Subcutaneous abdominal adipose tissue (tissue), 5 donors: ENCODE results near the gene ACSM3.
"Not testable (repeated sequence)": the region's sequence is repeated elsewhere in the genome, so short reads cannot be mapped to it uniquely, and the experiment has no call there.

ENCODE experiments used
- H3K27ac ChIP-seq: one replicate; pipeline ENCODE4 v1.7.0; 2013; ENCODE audit warnings: low read depth, mild to moderate bottlenecking, inconsistent platforms, low read length, moderate library complexity
- H3K27me3 ChIP-seq, 5 donors: one replicate each; pipeline ENCODE4 v1.7.0; 2013; ENCODE audit warnings: low read length in 5 of 5, inconsistent platforms in 1 of 5; ENCODE audit not compliant: control insufficient read depth in 5 of 5, insufficient read depth in 4 of 5
- H3K36me3 ChIP-seq, 5 donors: one replicate each; pipeline ENCODE4 v1.7.0; 2013; ENCODE audit warnings: low read length in 5 of 5; ENCODE audit not compliant: control insufficient read depth in 5 of 5, insufficient read depth in 5 of 5
- H3K4me1 ChIP-seq, 5 donors: one replicate each; pipeline ENCODE4 v1.7.0; 2013; ENCODE audit warnings: low read length in 5 of 5, mild to moderate bottlenecking in 3 of 5, moderate library complexity in 1 of 5; ENCODE audit not compliant: control insufficient read depth in 5 of 5, insufficient read depth in 5 of 5
- H3K4me3 ChIP-seq, 5 donors: one replicate each; pipeline ENCODE4 v1.7.0; 2013; ENCODE audit warnings: low read length in 5 of 5, low read depth in 1 of 5
- H3K9ac ChIP-seq, 5 donors: one replicate each; pipeline ENCODE4 v1.7.0; 2013; ENCODE audit warnings: low read length in 5 of 5, mild to moderate bottlenecking in 4 of 5, moderate library complexity in 3 of 5
- H3K9me3 ChIP-seq, 5 donors: one replicate each; pipeline ENCODE4 v1.7.0; 2013; ENCODE audit warnings: low read length in 5 of 5; ENCODE audit not compliant: control insufficient read depth in 5 of 5
- donor health status: healthy.
- donor health status: healthy.
- donor health status: healthy.
- donor health status: healthy.
- donor health status: healthy.

The ACSM3 gene

DNA sequence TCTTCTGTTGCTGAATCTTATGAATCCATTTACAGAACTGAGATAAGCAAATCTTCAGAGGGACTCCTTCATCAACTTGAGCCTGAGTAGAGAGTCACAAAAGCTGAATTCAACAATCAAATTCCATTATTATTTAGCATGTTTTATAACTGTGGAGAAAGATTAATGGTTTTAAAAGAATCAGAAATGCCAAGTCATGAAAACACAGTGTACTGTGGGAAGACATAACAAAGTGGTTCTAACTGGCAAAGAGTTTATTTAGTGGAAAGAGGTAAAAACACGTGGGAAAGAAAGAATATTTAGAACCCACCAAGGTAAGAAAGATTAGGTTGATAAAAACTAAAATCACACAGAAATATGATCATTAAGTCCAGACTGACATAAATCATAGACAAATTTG, 37.5 kb downstream of the ACSM3 start:
- H3K9ac ChIP-seq: no peak overlapping the region
- no peak overlapping the region for H3K4me3 ChIP-seq
- H3K4me1 ChIP-seq: peaks cover 0 to 11% (median 10%) of the 10 kb centered on the region in 5 donors
- H3K36me3 ChIP-seq: peaks cover 9 to 29% (median 19%) of the 10 kb centered on the region in 5 donors
- H3K27ac ChIP-seq: no peak overlapping the region
- H3K9me3 ChIP-seq: no peaks in the 10 kb centered on the region
- H3K27me3 ChIP-seq: no peaks in the 10 kb centered on the region

DNA sequence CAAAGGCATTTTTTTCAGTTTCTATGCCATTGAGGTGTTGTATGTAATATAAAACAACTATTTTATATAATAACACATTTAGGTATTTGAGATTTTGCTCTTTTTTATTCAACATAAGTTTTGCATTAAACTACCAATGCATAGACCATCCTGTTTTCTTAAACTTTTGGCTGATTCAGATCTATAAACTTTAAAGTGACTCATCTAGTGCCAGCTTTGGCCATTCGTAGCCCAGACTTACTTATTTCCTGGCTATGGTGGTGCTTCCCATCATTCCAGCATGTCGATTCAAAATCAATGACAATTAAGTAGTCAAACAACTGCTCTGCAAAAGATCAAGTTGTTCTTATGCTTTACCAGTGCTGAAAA, 39.4 kb downstream of the ACSM3 start:
- Histone ChIP-seq H3K4me1 (peaks cover 0 to 24% (median 18%) of the 10 kb centered on the region in 5 donors), H3K27ac (no peak overlapping the region), H3K36me3 (peaks cover 3 to 16% (median 10%) of the 10 kb centered on the region in 5 donors), H3K9me3 (no peaks in the 10 kb centered on the region), H3K27me3 (no peaks in the 10 kb centered on the region), H3K4me3 (no peak overlapping the region), H3K9ac (no peak overlapping the region)

DNA sequence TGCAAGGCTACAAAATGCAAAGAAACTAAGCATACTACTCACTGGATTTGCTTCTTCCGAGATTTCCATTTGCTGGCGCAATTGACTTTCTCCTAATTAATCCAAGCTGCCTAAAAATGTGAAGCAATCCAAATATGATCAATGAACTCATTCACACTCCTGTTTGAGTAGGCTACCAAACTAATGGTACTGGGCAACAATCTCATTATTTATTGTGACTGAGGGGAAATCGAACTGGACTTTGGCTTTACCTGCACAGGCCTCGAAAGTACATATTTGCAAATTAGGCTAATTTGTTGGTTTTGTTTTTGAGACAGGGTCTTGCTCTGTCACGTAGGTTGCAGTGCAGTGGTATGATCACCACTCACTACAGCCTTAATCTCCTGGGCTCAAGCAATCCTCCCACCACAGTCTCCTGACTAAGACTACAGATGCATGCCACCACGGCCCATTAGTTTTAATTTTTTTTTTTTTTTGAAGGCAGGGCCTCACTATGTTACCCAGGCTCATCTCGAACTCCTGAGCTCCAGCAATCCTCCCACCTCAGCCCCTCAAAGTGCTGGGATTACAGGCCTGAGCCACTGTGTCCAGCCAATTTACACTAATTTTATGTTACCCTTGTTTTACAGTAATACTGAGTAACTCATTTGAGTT, 39.9 kb downstream of the ACSM3 start:
- Histone ChIP-seq H3K9me3 (no peaks in the 10 kb centered on the region), H3K36me3 (peaks cover 0 to 13% (median 5%) of the 10 kb centered on the region in 5 donors), H3K27ac (no peak overlapping the region), H3K4me1 (peaks cover 0 to 24% (median 18%) of the 10 kb centered on the region in 5 donors), H3K9ac (no peak overlapping the region), H3K4me3 (no peak overlapping the region), H3K27me3 (no peaks in the 10 kb centered on the region)

DNA sequence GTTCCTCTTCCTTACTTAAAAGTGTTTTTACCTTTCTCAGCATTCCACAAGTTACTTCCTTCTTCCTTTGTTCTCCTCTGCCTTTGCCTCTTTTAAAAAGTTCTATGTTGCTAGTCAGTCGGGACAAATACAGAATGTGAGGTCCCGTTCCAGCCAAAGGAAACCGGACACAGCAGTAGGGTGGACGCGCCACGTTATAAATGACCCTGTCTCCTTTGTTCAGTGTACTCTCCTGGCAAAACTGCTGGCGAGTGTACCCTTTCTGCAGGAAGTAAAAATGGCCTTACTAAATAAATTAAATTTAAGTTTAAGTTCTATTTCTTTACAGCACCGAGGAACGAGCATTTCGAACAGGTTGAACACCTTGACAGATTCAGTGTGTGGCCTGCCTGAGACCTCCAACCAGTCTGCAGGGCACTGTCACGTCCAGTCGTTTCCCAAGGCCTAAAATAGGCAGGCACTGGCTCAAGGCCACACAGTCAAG, 41.9 kb downstream of the ACSM3 start:
- H3K27ac ChIP-seq: peak overlapping the region; percentile 94
- not testable (repeated sequence) for H3K36me3 ChIP-seq, H3K9me3 ChIP-seq, H3K27me3 ChIP-seq
- H3K4me1 ChIP-seq: peaks cover 0 to 24% (median 18%) of the 10 kb centered on the region in 5 donors
- peak overlapping the region; percentile 82 to 95 (median 89) for H3K9ac ChIP-seq
- H3K4me3 ChIP-seq: peak overlapping the region; percentile 89 to 97 (median 95)

DNA sequence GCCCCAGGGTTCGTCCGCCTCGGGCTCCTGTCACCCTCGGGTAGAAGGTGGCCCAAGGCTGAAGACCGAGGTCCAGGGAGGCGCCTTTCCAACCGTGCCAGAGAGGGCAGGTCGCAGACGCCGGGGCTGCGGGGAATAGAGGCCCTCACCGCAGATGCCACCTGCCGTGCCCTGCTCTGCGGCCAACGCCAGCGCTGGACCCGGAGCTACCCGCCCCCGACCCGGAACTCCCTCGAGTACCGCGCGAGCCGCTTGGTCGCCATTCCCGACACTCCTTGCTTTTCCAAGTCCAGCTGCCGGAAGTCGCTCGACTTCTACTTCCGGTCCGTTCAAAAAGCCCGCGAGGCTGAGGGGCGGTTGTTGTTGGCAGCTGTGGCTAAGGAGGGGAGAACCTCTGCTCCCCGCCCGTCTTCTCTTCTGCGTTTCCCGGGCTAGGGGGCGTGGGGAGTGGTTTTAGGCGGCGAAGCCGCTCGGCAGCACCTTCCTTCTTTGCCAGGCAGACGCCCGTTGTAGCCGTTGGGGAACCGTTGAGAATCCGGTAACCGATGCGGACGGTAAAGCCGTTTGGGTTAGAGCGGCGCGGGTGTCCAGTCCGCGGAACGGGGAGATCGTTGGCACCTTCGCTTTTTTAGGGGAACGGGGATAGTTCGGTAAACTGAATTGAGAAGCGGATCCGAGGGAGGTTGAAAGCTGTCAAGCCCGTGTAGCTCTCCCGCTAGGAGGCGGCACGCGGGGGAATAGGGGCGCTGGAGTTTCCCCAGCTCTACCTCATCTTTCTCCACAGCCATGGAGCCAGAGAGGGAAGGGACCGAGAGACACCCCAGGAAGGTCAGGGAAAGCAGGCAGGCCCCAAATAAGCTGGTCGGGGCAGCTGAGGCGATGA, 42.6 kb downstream of the ACSM3 start, which contains the start of the genes ERI2 and REXO5:
Gene ERI2 (minus strand): TSS at position 305 of the 883 bp plus-strand sequence. CDS start 42 bp downstream, at position 263.
Gene REXO5 (plus strand): TSS at position 360 of the 883 bp plus-strand sequence. CDS start 427 bp downstream, at position 787.
- H3K36me3 ChIP-seq: no peaks in the 10 kb centered on the region
- H3K27ac ChIP-seq: peak within 1 kb of the TSS; percentile 94
- peak within 1 kb of the TSS; percentile 89 to 97 (median 95) for H3K4me3 ChIP-seq
- H3K27me3 ChIP-seq: no peaks in the 10 kb centered on the region
- H3K9ac ChIP-seq: peak within 1 kb of the TSS; percentile 82 to 95 (median 89)
- H3K9me3 ChIP-seq: no peaks in the 10 kb centered on the region
- peaks cover 0 to 24% (median 18%) of the 10 kb centered on the region in 5 donors for H3K4me1 ChIP-seq

DNA sequence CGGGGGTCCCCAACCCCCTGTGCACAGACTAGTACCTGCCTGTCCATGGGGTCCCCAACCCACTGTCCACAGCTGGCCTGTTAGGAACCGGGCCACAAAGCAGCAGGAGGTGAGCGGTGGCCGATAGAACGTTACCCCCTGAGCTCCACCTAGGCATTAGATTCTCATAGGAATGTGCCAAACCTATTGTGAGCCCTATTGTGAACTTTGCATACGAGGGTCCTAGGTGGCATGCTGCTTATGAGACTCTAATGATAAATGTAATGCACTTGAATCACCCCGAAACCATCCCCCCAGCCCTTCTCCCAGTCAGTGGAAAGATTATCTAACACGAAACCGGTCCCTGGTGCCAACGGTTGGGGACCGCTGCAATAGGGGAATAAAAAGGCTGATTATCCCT, 44.0 kb downstream of the ACSM3 start:
- Histone ChIP-seq H3K9me3 (no peaks in the 10 kb centered on the region), H3K27ac (no peak overlapping the region), H3K4me3 (no peak overlapping the region), H3K36me3 (no peaks in the 10 kb centered on the region), H3K9ac (no peak overlapping the region), H3K27me3 (no peaks in the 10 kb centered on the region), H3K4me1 (peaks cover 0 to 24% (median 18%) of the 10 kb centered on the region in 5 donors)

DNA sequence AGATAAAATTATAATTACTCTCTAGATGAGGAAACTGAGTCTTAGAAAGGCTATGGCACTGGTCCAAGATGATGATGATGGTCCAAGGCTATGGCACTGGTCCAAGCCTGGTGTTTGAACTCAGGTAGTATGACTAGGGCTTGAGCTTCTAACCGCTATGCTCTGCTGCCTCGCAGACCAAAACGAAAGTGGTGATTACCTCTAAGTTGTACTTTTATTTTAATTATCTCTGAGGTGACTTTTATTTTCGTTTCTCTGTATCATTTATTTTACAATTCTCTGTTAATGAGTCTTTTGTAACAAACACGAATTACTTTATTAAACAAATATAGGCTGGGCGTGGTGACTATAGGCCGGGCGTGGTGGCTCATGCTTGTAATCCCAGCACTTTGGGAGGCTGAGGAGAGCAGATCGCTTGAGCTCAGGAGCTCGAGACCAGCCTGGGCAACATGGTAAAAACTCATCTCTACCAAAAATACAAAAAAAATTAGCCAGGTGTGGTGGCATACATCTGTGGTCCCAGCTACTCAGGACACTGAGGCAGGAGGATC, 48.1 kb downstream of the ACSM3 start:
- Histone ChIP-seq H3K9ac (no peak overlapping the region), H3K36me3 (peaks cover 4 to 18% (median 9%) of the 10 kb centered on the region in 5 donors), H3K27me3 (no peaks in the 10 kb centered on the region), H3K9me3 (no peaks in the 10 kb centered on the region), H3K27ac (no peak overlapping the region), H3K4me1 (peaks cover 0 to 7% (median 6%) of the 10 kb centered on the region in 5 donors), H3K4me3 (no peak overlapping the region)

DNA sequence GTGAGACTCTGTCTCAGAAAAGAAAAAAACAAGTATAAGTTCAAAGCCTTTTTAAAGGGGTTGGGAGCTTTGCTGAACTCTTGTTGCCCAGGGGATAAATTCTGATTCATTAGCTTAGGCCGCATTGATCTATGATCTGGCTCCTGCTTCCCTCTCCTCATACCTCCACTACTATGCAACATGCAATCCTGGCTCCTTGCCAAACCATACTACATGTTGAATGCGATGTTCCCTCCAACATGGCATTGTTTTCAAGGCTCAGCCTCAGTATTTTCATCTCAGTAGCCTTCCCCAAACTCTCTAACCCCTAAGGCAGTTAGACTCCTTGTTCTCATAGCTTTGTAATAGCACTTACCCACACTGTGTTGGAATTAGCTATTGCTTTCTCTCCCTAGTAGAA, 48.7 kb downstream of the ACSM3 start:
- peaks cover 4 to 20% (median 10%) of the 10 kb centered on the region in 5 donors for H3K36me3 ChIP-seq
- H3K4me3 ChIP-seq: no peak overlapping the region
- no peaks in the 10 kb centered on the region for H3K9me3 ChIP-seq
- no peaks in the 10 kb centered on the region for H3K27me3 ChIP-seq
- no peak overlapping the region for H3K9ac ChIP-seq
- peaks cover 0 to 1% (median under 1%) of the 10 kb centered on the region in 5 donors for H3K4me1 ChIP-seq
- H3K27ac ChIP-seq: no peak overlapping the region

DNA sequence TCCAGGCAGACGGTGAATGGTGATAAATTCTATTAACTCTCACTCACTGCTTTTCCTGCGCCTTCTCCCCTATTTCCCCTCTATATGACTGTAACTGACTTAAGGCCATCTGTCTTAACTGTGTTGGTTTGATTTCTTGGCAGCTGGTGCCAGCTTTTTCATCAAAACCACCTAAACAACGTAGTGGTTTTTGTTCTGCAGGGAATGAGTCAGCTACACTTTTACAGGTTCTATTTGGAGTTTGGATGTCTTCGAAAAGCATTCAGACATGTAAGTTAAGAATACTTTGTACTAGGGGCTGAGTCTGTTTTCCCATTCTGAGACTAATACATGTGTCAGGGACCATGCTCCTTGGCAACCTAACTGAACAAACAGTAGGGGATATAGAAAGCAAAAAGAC, 51.0 kb downstream of the ACSM3 start:
- no peak overlapping the region for H3K9ac ChIP-seq
- H3K9me3 ChIP-seq: no peaks in the 10 kb centered on the region
- H3K27ac ChIP-seq: no peak overlapping the region
- H3K36me3 ChIP-seq: peaks cover 4 to 24% (median 15%) of the 10 kb centered on the region in 5 donors
- no peaks in the 10 kb centered on the region for H3K27me3 ChIP-seq
- H3K4me1 ChIP-seq: no peaks in the 10 kb centered on the region
- no peak overlapping the region for H3K4me3 ChIP-seq
